HEK293 (cell line): ENCODE data around the gene FRMD4B.

Experiments
- CTCF ChIA-PET: fragments of 350-600 bp; formaldehyde crosslinking; extraction: SDS; loops from one replicate; lab custom pipeline; 2021; ENCODE audit warnings: antibody characterized with exemption; lab: Yijun Ruan, JAX
- POLR2A ChIA-PET: fragments of 300-600 bp; formaldehyde crosslinking; extraction: SDS; loops from one replicate; lab custom pipeline; 2020; ENCODE audit warnings: antibody characterized with exemption, inconsistent platforms; lab: Yijun Ruan, JAX
- H3K27ac ChIP-seq: fragments of 200-500 bp; sonication (Bioruptor generic); 2 replicates; pipeline ENCODE4 v1.5.1; 2014; ENCODE audit warnings: low read depth, low read length, control low read depth, inconsistent platforms; ENCODE audit errors: extremely low read depth
- H3K36me3 ChIP-seq, 2 experiments: fragments of 200-500 bp in 1 of 2; sonication (Bioruptor generic) in 1 of 2; 1 replicate in 1 of 2; 2 replicates in 1 of 2; pipeline ENCODE4 v1.5.1; 2014 to 2017; ENCODE audit warnings: inconsistent platforms in 2 of 2, low read length in 2 of 2; ENCODE audit not compliant: control insufficient read depth in 2 of 2, insufficient read depth in 1 of 2
- H3K4me1 ChIP-seq: fragments of 200-500 bp; sonication (Bioruptor generic); 2 replicates; pipeline ENCODE4 v1.5.1; 2014; ENCODE audit warnings: mild to moderate bottlenecking, low read length, inconsistent platforms; ENCODE audit not compliant: control insufficient read depth, insufficient read depth
- H3K4me3 ChIP-seq: 2 replicates; pipeline ENCODE4 v1.5.1; 2011; ENCODE audit warnings: low read depth, mild to moderate bottlenecking, control low read depth, low read length, moderate library complexity
- H3K9me3 ChIP-seq: fragments of 200-500 bp; sonication (Bioruptor generic); 2 replicates; pipeline ENCODE4 v1.5.1; 2014; ENCODE audit warnings: low read depth, low read length, inconsistent platforms; ENCODE audit not compliant: control insufficient read depth, insufficient read depth
- EGR2 ChIP-seq: fragments of 450-650 bp; formaldehyde crosslinking; IDR thresholded peaks from 2 replicates; pipeline ENCODE4 v1.5.1; 2016; ENCODE audit warnings: low read depth, missing biosample characterization, missing genetic modification characterization
- FEZF1 ChIP-seq: fragments of 450-650 bp; formaldehyde crosslinking; IDR thresholded peaks from 2 replicates; pipeline ENCODE4 v1.5.1; 2016; ENCODE audit warnings: missing biosample characterization, missing genetic modification characterization
- HIC1 ChIP-seq: fragments of 450-650 bp; formaldehyde crosslinking; IDR thresholded peaks from 2 replicates; pipeline ENCODE4 v1.5.1; 2016; ENCODE audit warnings: missing biosample characterization, missing genetic modification characterization
- HOXA7 ChIP-seq: sonication (generic); formaldehyde crosslinking; IDR thresholded peaks from 2 replicates; pipeline ENCODE4 v1.8.1; 2022; ENCODE audit warnings: missing genetic modification reagents, borderline replicate concordance
- KLF7 ChIP-seq: fragments of 450-650 bp; formaldehyde crosslinking; IDR thresholded peaks from 2 replicates; pipeline ENCODE4 v1.5.1; 2016; ENCODE audit warnings: missing biosample characterization, missing genetic modification characterization, borderline replicate concordance
- TCF7L2 ChIP-seq: IDR thresholded peaks from 2 replicates; pipeline ENCODE4 v1.6.1; 2011; ENCODE audit warnings: low read depth, mild to moderate bottlenecking, inconsistent platforms, low read length, moderate library complexity, borderline replicate concordance
- ZBTB17 ChIP-seq: fragments of 450-650 bp; formaldehyde crosslinking; IDR thresholded peaks from 2 replicates; pipeline ENCODE4 v1.5.1; 2016; ENCODE audit warnings: missing biosample characterization, missing genetic modification characterization
- ZBTB48 ChIP-seq: fragments of 450-650 bp; formaldehyde crosslinking; IDR thresholded peaks from 2 replicates; pipeline ENCODE4 v1.5.1; 2016; ENCODE audit warnings: missing biosample characterization, missing genetic modification characterization
- ZFP3 ChIP-seq: fragments of 450-650 bp; formaldehyde crosslinking; IDR thresholded peaks from 2 replicates; pipeline ENCODE4 v1.5.1; 2016; ENCODE audit warnings: low read depth, missing biosample characterization, missing genetic modification characterization
- ZNF133 ChIP-seq: fragments of 450-650 bp; formaldehyde crosslinking; IDR thresholded peaks from 2 replicates; pipeline ENCODE4 v1.5.1; 2016; ENCODE audit warnings: missing biosample characterization, missing genetic modification characterization
- ZNF146 ChIP-seq: fragments of 450-650 bp; formaldehyde crosslinking; IDR thresholded peaks from 2 replicates; pipeline ENCODE4 v1.5.1; 2016; ENCODE audit warnings: missing biosample characterization, missing genetic modification characterization
- ZNF169 ChIP-seq: fragments of 450-650 bp; formaldehyde crosslinking; IDR thresholded peaks from 2 replicates; pipeline ENCODE4 v1.5.1; 2016; ENCODE audit warnings: missing biosample characterization, missing genetic modification characterization
- ZNF223 ChIP-seq: fragments of 450-650 bp; formaldehyde crosslinking; IDR thresholded peaks from 2 replicates; pipeline ENCODE4 v1.5.1; 2016; ENCODE audit warnings: missing biosample characterization, missing genetic modification characterization
- ZNF280C ChIP-seq: fragments of 450-650 bp; formaldehyde crosslinking; IDR thresholded peaks from 2 replicates; pipeline ENCODE4 v1.5.1; 2016; ENCODE audit warnings: missing biosample characterization, missing genetic modification characterization
- ZNF341 ChIP-seq: fragments of 450-650 bp; formaldehyde crosslinking; IDR thresholded peaks from 2 replicates; pipeline ENCODE4; 2016; ENCODE audit warnings: low read depth, missing biosample characterization, missing genetic modification characterization
- ZNF501 ChIP-seq: fragments of 450-650 bp; formaldehyde crosslinking; IDR thresholded peaks from 2 replicates; pipeline ENCODE4 v1.5.1; 2016; ENCODE audit warnings: missing biosample characterization, missing genetic modification characterization
- ZNF548 ChIP-seq: fragments of 450-650 bp; formaldehyde crosslinking; IDR thresholded peaks from 2 replicates; pipeline ENCODE4 v1.5.1; 2016; ENCODE audit warnings: missing biosample characterization, missing genetic modification characterization
- ZNF549 ChIP-seq: fragments of 450-650 bp; IDR thresholded peaks from 2 replicates; pipeline ENCODE4 v1.5.1; 2018; ENCODE audit warnings: missing biosample characterization, missing genetic modification characterization, mild to moderate bottlenecking, inconsistent platforms, moderate library complexity
- ZNF660 ChIP-seq: fragments of 450-650 bp; IDR thresholded peaks from 2 replicates; pipeline ENCODE4 v1.5.1; 2018; ENCODE audit warnings: missing biosample characterization, mild to moderate bottlenecking, missing genetic modification characterization
- ZNF677 ChIP-seq: fragments of 450-650 bp; IDR thresholded peaks from 2 replicates; pipeline ENCODE4 v1.5.0; 2018; ENCODE audit warnings: missing biosample characterization, mild to moderate bottlenecking, missing genetic modification characterization, moderate library complexity
- ZNF792 ChIP-seq: fragments of 450-650 bp; formaldehyde crosslinking; IDR thresholded peaks from 2 replicates; pipeline ENCODE4 v1.5.1; 2016; ENCODE audit warnings: missing biosample characterization, missing genetic modification characterization
- ZNF837 ChIP-seq: fragments of 450-650 bp; formaldehyde crosslinking; IDR thresholded peaks from 2 replicates; pipeline ENCODE4 v1.5.1; 2016; ENCODE audit warnings: missing biosample characterization, missing genetic modification characterization
- ZNF843 ChIP-seq: fragments of 450-650 bp; formaldehyde crosslinking; IDR thresholded peaks from 2 replicates; pipeline ENCODE4 v1.5.1; 2016; ENCODE audit warnings: missing biosample characterization, missing genetic modification characterization
- TF ChIP-seq, protein P1 (sequence below): fragments of 450-650 bp; formaldehyde crosslinking; IDR thresholded peaks from 2 replicates; pipeline ENCODE4 v1.5.1; 2016; ENCODE audit warnings: missing biosample characterization, missing genetic modification characterization

FRMD4B gene

GRCh38 chr3:69209413-69209812 lies 176.5 kb downstream of the FRMD4B start:
- TF ChIP-seq EGR2 (tag by site-specific recombination) (no peak), ZNF280C (tag by site-specific recombination) (no peak), ZNF501 (tag by site-specific recombination) (no peak), HIC1 (tag by site-specific recombination) (no peak), ZNF169 (tag by site-specific recombination) (no peak), ZNF843 (tag by site-specific recombination) (no peak), ZNF133 (no peak), FEZF1 (tag by site-specific recombination) (no peak), ZFP3 (no peak), HOXA7 (CRISPR knock-in tag) (no peak), KLF7 (no peak), ZBTB17 (no peak), ZNF660 (no peak), TCF7L2 (no peak), ZNF223 (tag by site-specific recombination) (no peak), ZNF837 (tag by site-specific recombination) (no peak), ZNF548 (no peak), ZNF792 (tag by site-specific recombination) (no peak)
- TF ChIP-seq, protein P1, sequence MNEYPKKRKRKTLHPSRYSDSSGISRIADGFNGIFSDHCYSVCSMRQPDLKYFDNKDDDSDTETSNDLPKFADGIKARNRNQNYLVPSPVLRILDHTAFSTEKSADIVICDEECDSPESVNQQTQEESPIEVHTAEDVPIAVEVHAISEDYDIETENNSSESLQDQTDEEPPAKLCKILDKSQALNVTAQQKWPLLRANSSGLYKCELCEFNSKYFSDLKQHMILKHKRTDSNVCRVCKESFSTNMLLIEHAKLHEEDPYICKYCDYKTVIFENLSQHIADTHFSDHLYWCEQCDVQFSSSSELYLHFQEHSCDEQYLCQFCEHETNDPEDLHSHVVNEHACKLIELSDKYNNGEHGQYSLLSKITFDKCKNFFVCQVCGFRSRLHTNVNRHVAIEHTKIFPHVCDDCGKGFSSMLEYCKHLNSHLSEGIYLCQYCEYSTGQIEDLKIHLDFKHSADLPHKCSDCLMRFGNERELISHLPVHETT (tag by site-specific recombination), result no peak
- no peaks in the 10 kb centered on the region for H3K9me3 ChIP-seq
- no peaks in the 10 kb centered on the region for H3K36me3 ChIP-seq
- CTCF ChIA-PET, result interaction anchor here (1.2 kb wide), 1 partner anchor 97 kb away, joined by 6 read pairs; no protein-coding TSS in a partner anchor
- POLR2A ChIA-PET, result no interaction called here
- no peak overlapping the region for H3K27ac ChIP-seq
- H3K4me1 ChIP-seq, result no peaks in the 10 kb centered on the region
- H3K4me3 ChIP-seq, result no peak overlapping the region

DNA sequence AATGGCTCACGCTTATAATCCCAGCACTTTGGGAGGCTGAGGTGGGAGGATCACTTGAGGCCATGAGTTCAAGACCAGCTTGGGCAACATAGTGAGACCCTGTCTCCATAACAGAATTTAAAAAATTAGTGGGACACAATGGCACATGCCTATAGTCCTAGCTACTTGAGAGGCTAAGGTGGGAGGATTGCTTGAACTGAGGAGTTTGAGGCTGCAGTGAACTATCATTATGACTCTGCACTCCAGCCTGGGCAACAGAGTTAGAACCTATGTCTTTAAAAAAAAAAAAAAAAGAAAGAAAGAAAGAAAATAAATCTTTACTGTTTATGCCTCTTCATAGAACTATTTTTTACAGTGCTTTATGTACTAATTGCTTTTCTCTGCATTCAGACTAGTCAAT lies 178.9 kb downstream of the FRMD4B start:
- CTCF ChIA-PET, result interaction anchor here (0.7 kb wide), 2 partner anchors 31 to 100 kb away, joined by 3 to 4 read pairs; no protein-coding TSS in a partner anchor
- Histone ChIP-seq H3K4me3 (no peak overlapping the region), H3K9me3 (no peaks in the 10 kb centered on the region), H3K4me1 (no peaks in the 10 kb centered on the region), H3K36me3 (no peaks in the 10 kb centered on the region), H3K27ac (no peak overlapping the region)
- no peak for TF ChIP-seq ZNF146 (tag by site-specific recombination)
- no peak for TF ChIP-seq ZNF677 (tag by site-specific recombination)
- no peak for TF ChIP-seq ZNF341 (tag by site-specific recombination)
- TF ChIP-seq ZBTB48 (tag by site-specific recombination), result no peak
- TF ChIP-seq ZNF549 (tag by site-specific recombination), result no peak
- POLR2A ChIA-PET, result no interaction called here
